ES-I3 (cell line): ENCODE data around the gene THBS2.
"Not testable (repeated sequence)": the region's sequence is repeated elsewhere in the genome, so short reads cannot be mapped to it uniquely, and the experiment has no call there.

Experiments used
- H3K36me3 ChIP-seq: 2 replicates; pipeline ENCODE4 v1.6.1; 2013; ENCODE audit warnings: mild to moderate bottlenecking, low read length, control low read depth, moderate library complexity; ENCODE audit not compliant: insufficient read depth
- H3K4me1 ChIP-seq: 2 replicates; pipeline ENCODE4 v1.6.1; 2013; ENCODE audit warnings: mild to moderate bottlenecking, control low read depth, low read length; ENCODE audit not compliant: insufficient read depth
- H3K9ac ChIP-seq: 2 replicates; pipeline ENCODE4 v1.6.1; 2013; ENCODE audit warnings: low read depth, mild to moderate bottlenecking, low read length, moderate library complexity
- H3K9me3 ChIP-seq: 2 replicates; pipeline ENCODE4 v1.6.1; 2013; ENCODE audit warnings: mild to moderate bottlenecking, low read length, moderate library complexity; ENCODE audit not compliant: control insufficient read depth, insufficient read depth

THBS2 gene

DNA sequence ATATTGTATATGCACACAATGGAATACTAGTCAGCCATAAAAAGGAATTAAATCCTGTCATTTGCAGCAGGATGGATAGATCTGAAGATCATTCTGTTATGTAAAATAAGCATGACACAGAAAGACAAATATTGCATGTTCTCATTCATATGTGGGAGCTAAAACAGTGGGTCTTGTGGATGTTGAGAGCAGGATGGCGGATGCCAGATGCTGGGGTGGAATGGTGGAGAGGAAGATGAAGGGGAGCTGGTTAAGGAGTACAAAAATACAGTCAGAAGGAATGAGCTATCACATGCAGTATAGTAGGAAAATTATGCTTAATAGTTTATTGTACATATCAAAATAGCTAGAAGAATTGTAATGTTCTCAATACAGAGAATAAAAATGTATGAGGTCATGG lies 41.8 kb downstream of the THBS2 start:
- Histone ChIP-seq H3K4me1 (peaks cover 4% of the 10 kb centered on the region), H3K9me3 (0 out of 2 replicates have a peak, but pooled peaks cover 2% of the 10 kb centered on the region), H3K36me3 (no peaks in the 10 kb centered on the region), H3K9ac (no peak overlapping the region)

DNA sequence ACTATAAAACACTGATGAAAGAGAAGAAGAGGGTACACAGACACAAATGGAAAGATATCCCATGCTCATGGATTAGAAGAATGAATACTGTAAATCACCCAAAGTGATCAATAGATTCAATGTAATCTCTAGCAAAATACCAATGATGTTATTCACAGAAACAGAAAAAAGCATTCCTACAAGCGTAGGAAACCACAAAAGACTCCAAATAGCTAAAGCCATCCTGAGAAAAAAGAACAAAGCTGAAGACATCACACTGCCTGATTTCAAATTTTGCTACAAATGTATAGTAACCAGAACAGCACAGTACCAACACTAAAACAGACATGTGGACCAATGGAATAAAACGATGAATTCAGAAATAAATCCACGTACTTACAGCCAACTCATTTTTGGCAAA lies 43.0 kb downstream of the THBS2 start:
- H3K9ac ChIP-seq = no peak overlapping the region
- H3K4me1 ChIP-seq = peaks cover 4% of the 10 kb centered on the region
- no peaks in the 10 kb centered on the region for H3K36me3 ChIP-seq
- 0 out of 2 replicates have a peak, but pooled peaks cover 3% of the 10 kb centered on the region for H3K9me3 ChIP-seq

DNA sequence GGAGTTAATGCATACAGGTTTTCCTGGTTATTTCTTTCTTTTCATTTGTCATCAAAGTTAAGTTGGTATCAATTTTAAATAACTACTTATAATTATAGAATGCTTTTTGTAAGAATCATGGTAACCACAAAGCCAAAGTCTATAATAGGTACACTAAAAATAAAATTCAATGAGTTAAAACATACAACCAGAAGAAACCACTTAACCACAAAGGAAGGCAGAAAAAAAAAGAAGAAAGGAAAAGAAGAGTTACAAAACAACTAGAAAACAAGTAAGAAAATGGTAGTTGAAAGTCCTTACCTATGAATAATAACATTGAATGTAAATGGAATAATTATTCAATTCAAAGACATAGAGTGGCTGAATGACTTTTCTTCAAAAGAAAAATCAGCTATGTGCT lies 45.6 kb downstream of the THBS2 start:
- H3K36me3 ChIP-seq = no peaks in the 10 kb centered on the region
- H3K9me3 ChIP-seq = 0 out of 2 replicates have a peak, but pooled peaks cover 3% of the 10 kb centered on the region
- no peak overlapping the region for H3K9ac ChIP-seq
- no peaks in the 10 kb centered on the region for H3K4me1 ChIP-seq

DNA sequence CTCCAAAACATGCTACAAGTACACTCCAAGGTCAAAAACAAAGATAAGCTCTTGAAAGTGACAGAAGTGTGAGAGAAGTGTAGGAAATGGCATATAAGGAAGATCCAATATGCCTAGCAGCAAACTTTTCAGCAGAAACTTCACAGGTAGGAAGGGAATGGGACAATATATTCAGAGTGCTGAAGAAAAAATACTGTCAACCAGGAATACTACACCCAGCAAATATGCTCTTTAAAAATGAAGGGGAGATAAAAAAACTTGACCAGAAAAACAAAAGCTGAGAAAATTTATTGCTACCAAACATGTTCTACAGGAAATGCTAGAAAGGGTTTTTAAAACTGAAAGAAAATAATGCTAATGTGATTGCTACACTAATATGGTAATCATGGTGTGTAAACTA lies 46.2 kb downstream of the THBS2 start:
- H3K9me3 ChIP-seq = 0 out of 2 replicates have a peak, but pooled peaks cover 3% of the 10 kb centered on the region

DNA sequence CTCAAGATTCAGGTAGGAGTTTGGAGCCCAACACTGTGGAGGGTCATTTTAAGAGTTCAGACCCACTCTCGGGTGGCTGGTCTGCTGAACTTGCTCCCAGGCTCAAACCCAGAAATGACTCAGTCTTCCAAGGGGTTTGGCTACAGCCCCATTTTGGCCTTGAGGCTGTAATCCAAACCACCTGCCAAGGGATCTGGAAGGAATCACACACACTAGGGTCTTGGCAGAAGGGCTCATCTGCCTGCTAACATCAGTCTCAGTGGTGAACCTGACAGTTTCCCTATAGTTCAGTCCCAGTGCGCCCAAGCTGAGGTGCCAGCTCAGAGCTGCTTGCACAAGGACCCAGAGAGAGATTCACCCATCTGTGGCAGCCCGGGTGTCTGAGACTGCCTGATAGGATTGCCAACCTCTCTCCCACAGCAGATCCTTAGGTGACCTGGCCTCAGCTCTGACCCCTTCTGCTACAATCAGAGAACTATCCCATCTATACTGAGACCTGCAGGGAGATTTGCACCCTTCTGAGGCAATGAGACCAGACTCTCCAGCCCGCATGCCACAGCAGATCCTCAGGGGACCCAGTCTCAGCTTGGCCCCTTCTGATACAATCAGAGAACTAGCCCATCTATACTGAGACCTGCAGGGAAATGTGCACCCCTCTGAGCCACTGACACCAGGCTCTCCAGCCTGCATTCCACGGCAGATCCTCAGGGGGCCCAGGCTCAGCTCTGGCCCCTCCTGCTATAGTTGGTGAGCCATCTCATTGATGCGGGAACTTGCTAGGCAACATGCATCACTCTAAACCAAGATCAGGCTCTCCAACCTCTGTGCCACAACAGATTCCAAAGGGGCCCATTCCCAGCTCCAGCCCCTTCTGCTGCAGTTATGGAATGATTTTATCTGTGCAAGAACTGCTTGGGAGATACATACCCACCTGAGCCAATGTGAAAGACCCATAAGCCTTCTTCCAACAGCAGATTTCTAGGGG lies 48.2 kb downstream of the THBS2 start:
- H3K9me3 ChIP-seq = 0 out of 2 replicates have a peak, but pooled peaks cover 3% of the 10 kb centered on the region
- H3K4me1 ChIP-seq = no peaks in the 10 kb centered on the region
- no peak overlapping the region for H3K9ac ChIP-seq
- no peaks in the 10 kb centered on the region for H3K36me3 ChIP-seq

More for the DNA sequence above, 46.2 kb downstream of the THBS2 start:
- no peaks in the 10 kb centered on the region for H3K36me3 ChIP-seq
- H3K4me1 ChIP-seq = no peaks in the 10 kb centered on the region
- H3K9ac ChIP-seq = no peak overlapping the region

DNA sequence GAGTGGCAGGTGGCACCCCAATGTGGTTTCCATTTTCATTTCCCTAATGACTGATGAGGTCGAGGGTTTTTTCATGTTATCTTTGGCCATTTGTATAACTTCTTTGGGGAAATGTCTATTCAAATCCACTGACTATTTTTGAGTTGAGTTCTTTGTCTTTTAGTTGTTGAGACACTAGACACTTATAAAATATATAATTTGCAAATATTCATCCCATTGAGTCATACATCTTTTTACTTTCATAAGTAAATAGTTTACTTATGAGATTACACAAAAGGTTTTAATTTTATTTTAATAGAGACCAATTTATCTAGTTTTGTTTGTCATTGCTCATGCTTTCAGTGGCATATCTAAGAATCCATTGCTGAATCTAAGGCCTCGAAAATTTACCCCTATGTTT lies 49.5 kb downstream of the THBS2 start:
- Histone ChIP-seq H3K9me3 (0 out of 2 replicates have a peak, but pooled peaks cover 3% of the 10 kb centered on the region), H3K36me3 (no peaks in the 10 kb centered on the region), H3K9ac (no peak overlapping the region), H3K4me1 (no peaks in the 10 kb centered on the region)

DNA sequence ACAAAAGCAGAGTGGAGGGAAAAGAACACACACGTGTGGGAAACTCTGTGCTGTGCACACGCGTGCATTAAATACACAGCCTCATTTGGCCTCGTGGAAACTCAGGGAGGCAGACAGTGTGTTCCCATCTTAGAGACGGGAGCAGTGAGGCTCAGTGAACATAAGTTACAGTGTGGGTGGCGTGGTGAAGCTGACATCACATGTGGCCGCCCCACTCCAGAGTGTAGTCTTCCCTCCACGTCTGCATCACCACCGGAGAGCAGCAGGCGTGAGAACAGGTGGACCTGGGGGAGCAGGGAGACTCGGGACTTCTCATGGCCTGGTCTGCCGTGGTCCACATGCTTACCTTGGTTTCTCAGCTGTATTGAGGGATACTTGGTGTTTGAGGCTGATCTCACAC lies 51.7 kb downstream of the THBS2 start:
- Histone ChIP-seq H3K4me1 (no peaks in the 10 kb centered on the region), H3K36me3 (no peaks in the 10 kb centered on the region), H3K9ac (no peak overlapping the region), H3K9me3 (0 out of 2 replicates have a peak, but pooled peaks cover 2% of the 10 kb centered on the region)

DNA sequence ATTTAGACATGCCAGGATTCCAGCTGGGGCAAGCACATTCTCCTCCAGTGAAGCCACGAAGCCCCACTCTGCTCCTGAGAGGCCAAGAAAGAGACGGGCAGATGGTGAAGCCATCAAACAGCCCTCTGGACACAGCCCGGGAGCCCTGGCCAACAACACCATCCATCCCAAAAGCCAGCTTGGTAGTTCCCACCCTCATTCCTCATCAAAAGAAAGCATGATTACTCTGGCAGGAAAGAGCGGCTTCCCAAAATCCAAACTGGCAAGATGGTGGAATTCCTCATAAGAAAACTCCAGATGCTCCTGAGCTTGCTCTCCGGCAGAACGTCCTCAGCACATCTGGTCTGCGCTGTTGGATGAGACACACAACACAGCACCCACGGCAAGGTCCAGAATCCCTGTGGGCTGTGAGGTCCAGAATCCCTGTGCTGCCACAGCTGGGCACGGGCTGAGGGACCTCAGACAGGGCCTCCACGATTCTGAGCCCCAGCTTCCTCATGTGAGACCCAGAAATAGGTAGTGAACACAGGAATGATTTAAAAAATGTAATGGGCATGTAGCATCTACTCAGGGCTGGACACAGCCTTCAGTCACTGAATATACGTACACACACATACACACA lies 52.6 kb downstream of the THBS2 start:
- Histone ChIP-seq H3K9me3 (no peaks in the 10 kb centered on the region), H3K4me1 (no peaks in the 10 kb centered on the region), H3K9ac (no peak overlapping the region), H3K36me3 (no peaks in the 10 kb centered on the region)

DNA sequence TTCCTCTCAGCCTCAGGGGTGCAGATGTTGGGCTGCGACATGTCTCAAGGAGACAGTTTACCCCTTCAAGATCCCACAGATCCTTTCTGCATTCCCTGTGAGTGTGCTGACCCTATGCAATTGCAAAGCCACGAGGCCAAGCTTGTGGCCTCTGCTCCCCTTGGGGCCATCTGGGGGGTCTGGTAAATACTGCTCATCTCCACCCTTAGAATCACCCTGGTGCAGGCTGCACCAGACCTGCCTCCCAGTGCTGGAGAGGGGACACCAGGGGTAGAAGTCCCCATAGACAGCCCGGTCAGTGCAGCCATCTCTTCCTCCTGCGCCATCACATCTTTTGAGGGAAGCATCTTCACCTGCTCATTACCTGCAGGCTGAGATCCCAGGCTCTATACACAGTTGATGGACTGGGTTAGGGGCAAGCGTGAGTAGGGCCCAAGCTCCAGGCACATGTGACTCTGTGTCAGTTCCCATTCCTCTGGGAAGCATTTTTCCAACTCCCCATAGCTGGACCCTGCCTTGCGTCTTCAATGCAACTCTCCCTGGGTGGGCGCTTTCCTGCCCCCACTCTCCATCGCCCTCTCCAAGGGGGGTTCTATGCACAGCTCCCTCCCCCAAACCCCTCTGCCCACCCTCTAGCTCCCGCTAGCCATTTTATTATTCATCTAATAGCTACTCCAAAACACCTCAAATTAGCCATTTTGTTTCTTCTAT lies 53.9 kb downstream of the THBS2 start:
- Histone ChIP-seq H3K4me1 (no peaks in the 10 kb centered on the region), H3K9me3 (no peaks in the 10 kb centered on the region), H3K9ac (no peak overlapping the region), H3K36me3 (no peaks in the 10 kb centered on the region)

DNA sequence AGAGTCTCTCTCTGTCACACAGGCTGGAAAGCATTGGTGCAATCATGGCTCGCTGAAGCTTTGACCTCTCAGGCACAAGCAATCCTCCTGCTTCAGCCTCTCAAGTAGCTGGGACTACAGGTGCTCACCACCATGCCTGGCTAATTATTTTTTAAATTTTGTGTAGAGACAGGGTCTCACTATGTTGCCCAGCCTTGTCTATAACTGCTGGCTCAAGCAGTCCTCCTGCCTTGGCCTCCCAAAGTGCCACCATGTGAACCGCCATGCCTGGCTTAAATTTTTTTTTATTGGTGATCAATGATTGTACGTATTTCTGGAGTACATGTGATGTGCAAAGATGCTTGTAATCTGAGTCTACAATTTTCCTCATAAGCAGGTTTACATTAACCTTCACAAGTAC lies 54.8 kb downstream of the THBS2 start:
- no peaks in the 10 kb centered on the region; the same call in 1 of the 2 replicates for H3K9me3 ChIP-seq
- no peaks in the 10 kb centered on the region for H3K4me1 ChIP-seq
- H3K9ac ChIP-seq = no peak overlapping the region
- H3K36me3 ChIP-seq = no peaks in the 10 kb centered on the region

DNA sequence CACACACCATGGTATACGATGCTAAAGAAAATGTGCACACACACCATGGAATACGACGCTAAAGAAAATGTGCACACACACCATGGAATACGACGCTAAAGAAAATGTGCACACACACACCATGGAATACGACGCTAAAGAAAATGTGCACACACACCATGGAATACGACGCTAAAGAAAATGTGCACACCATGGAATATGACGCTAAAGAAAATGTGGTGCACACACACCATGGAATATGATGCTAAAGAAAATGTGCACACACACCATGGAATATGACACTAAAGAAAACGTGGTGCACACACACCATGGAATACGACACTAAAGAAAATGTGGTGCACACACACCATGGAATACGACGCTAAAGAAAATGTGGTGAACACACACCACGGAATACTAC lies 55.7 kb downstream of the THBS2 start:
- H3K9me3 ChIP-seq, H3K36me3 ChIP-seq, H3K9ac ChIP-seq, H3K4me1 ChIP-seq: not testable (repeated sequence)

DNA sequence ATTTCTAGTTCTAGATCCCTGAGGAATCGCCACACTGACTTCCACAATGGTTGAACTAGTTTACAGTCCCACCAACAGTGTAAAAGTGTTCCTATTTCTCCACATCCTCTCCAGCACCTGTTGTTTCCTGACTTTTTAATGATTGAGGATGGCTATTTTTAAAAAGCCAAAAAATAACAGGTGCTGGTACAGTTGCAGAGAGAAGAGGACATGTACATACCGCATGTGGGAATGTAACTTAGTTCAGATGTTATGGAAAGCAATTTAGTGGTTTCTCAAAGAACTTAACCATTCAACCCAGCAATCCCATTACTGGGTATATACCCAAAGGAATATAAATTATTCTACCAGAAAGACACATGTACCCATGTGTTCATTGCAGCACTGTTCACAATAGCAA lies 57.4 kb downstream of the THBS2 start:
- not testable (repeated sequence) for H3K4me1 ChIP-seq, H3K9ac ChIP-seq, H3K9me3 ChIP-seq, H3K36me3 ChIP-seq

DNA sequence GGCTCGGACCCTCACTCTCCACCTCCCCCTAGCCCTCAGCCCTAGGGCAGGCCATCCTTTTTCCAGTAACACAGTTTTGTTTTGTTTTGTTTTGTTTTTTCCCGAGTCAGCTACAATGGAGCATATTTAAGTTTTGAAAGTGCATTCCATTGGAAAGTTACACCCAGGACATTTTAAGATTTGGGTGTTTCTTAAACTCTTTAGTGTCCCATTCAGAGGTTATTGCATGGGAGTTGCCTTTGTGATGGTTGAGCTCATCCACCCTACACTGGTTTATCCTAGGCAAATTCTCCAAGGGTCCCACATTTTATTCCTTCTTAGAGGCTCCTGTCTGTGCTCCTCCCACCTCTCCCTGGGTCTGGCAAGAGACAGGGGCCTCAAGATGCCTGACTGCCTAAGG lies 58.9 kb downstream of the THBS2 start:
- H3K9me3 ChIP-seq = no peaks in the 10 kb centered on the region; the same call in 1 of the 2 replicates
- no peaks in the 10 kb centered on the region for H3K36me3 ChIP-seq
- H3K4me1 ChIP-seq = no peaks in the 10 kb centered on the region
- no peak overlapping the region for H3K9ac ChIP-seq

DNA sequence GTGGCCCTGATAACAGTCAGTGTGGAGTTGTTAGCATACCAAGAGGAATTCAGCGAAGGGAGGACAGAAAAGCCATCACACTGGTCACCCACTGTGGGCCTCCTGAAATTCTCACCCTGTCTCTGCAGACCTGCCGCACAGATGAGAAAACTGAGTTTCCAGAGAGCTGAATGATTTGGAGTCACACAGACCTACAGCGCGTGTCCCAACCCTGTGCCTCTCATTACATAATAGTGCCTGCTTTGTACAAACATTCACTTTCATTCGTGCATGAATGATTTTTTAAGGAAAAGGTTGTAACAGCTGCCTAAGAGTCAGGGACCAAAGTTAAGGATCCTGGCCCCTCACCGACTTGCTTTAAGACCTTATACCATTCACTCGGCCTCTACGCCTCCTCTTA lies 62.7 kb downstream of the THBS2 start:
- Histone ChIP-seq H3K9me3 (no peaks in the 10 kb centered on the region; the same call in 1 of the 2 replicates), H3K36me3 (no peaks in the 10 kb centered on the region), H3K9ac (no peak overlapping the region), H3K4me1 (no peaks in the 10 kb centered on the region)
